HG03103 (cell line): ENCODE data around the gene MED8.
"Not testable (repeated sequence)": the region's sequence is repeated elsewhere in the genome, so short reads cannot be mapped to it uniquely, and the experiment has no call there.

Experiments used
- ATAC-seq: cut with Tn5 transposase; IDR thresholded peaks from one replicate; pipeline ENCODE4 v1.9.1; 2021; ENCODE audit warnings: low read depth; ENCODE audit not compliant: unreplicated experiment

Gene MED8

DNA sequence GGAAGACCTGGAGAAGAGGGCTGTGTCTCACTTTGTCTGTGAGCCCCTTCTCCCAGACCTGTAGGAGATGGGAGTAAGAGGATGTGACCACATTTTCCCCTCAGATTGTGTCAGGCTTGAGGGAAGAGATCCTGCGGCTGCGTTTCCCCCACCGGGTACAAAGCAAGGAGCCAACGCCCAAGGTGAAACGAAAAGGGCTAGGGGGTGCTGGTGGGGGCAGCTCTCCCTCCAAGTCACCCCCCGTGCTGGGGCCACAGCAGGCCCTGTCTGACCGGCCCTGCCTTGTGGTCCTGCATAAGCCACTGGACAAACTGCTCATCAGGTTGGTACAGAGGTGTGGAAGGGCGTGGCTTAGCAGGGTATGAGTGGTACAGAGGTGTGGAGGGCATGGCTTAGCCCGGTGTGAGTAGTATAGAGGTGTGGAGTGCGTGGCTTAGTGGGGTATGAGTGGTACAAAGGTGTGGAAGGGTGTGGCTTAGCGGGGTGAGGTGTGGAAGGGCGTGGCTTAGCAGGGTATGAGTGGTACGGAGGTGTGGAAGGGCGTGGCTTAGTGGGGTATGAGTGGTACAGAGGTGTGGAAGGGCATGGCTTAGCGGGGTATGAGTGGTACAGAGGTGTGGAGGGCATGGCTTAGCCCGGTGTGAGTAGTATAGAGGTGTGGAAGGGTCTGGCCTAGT is 33.5 kb upstream of the MED8 start:
- ATAC-seq: no peak

DNA sequence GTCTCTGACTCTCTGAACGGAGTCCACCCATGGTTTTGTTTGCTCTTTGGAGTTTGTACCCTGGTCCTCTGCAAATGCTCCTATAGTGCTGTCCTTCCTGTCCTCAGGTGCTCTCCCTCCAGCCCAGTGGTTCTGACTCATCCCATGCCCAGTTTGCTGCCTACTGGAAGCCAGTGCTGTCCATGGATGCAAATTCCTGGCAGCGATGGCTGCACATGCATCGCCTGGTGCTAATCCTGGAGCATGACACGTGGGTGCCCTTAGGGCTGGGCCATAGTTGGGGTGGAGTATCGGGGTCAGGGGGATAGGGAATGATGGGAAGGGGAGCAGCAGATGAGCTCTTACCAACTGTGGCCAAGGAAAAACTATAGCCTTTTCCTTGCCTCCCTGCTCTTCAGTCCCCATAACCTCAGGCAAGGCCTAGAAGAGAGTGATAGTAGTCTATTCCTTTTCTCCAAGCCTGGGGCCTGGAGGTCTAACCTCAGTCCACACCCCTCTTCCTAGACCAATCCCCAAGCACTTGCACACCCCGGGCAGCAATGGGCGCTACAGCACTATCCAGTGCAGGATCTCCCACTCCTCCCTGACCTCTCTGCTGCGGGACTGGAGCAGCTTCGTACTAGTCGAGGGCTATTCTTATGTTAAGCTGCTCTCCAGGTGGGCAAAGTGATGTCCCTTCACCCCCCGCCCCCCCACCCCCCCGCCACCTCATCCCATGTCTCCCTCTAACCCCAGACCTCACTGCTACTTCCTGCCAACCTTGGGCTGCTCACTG is 32.6 kb upstream of the MED8 start:
- ATAC-seq: no peak

DNA sequence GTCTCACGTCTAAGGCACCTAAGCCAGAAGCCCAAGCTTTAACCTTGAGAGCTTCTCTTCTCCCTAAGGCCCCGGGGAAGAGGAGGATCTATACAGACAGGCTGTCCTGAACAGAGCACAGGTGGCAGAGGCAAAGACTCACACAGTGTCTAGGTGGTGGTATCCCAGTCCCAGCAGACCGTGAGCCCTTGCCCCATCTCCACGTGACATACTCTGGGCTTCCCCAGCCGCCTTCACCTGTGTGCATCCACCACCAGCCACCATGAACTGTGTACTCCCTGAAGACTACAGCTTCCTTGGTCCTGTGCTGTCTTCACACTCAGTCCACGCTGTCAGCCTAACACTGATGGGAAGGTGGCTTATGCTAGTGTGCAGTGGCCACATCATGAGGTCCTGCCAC is 31.8 kb upstream of the MED8 start:
- no peak for ATAC-seq

DNA sequence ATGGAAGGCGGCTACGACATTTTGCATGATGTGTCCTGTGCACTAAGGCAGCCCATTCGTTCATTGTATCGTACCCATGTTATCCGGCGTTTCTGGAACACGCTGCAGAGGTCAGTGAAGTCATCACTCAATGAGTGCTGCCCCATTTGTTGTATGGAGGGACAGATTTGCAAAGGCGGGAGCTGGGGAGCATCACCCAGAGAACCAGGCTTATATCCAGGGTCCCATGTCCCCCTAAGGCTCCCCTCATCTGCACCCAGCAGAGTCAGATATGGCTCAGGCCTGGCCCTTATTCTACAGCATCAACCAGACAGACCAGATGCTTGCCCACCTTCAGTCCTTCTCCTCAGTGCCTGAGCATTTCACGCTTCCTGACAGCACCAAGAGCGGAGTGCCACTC is 31.3 kb upstream of the MED8 start:
- ATAC-seq: no peak

DNA sequence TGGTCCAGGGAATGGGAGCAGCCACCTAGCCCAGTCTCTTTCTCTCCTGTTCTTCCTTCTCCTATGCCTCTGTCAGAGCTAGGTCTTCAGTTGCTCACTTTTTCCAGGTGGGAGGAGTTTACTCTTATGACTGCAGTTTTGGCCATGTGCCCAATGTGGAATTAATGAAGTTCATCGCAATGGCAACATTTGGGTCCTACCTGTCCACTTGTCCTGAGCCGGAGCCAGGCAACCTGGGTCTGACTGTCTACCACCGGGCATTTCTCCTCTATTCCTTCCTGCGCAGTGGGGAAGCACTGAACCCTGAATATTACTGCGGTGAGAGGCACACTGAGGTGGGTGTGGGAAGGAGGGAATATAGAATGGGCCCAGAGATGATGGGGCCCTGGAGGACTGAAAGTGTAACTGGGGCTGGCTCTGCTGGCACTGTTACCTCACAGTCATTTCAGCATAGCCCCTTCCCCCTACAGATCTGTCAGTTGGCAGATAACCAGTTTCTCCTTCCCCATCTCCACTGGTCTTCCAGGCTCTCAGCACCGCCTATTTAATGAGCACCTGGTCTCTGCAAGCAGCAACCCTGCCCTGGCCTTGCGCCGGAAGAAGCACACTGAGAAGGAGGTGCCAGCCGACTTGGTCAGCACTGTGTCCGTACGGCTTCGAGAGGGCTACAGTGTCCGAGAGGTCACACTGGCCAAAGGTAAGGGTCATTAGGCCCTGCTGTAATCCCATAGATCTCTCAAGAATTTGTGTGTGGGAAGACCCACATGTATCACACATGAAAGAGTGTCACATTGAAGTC is 30.2 kb upstream of the MED8 start:
- no peak for ATAC-seq

DNA sequence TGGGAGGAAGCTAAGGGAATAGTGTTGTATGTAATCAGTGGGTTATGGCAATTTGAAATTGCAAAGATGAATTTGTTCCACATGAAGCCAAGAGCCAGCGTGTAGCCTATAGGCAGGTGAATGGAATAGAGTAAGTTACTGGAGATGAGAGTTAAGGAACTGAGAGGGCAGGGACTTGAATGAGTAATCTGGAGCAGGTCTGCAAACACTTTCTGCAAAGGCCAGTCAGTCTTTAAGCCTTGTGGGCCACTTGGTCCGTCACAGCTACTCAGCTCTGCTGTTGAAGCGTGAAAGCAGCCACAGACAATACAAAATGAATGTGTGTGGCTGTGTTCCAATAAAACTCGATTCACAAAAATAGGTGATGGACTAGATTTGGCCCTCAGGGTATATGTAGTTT is 29.3 kb upstream of the MED8 start:
- ATAC-seq: no peak

DNA sequence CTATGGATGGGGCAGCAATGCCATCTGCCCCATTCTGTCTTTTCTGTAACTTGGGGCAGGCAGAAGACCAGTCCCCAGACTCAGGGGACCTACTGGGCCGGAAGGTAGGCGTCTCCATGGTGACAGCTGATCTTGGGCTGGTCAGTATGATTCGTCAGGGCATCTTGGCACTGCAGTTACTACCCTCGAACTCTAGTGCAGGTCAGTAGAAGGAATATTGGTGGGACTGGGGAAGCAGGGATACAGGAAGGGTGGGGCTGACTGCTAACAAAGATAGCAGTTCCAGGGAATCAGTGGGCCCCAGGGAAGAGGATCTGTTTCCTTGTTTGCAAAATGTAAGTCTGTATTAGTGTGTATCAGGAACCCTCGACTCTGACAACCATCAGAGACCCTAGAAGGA is 26.3 kb upstream of the MED8 start:
- ATAC-seq: no peak

DNA sequence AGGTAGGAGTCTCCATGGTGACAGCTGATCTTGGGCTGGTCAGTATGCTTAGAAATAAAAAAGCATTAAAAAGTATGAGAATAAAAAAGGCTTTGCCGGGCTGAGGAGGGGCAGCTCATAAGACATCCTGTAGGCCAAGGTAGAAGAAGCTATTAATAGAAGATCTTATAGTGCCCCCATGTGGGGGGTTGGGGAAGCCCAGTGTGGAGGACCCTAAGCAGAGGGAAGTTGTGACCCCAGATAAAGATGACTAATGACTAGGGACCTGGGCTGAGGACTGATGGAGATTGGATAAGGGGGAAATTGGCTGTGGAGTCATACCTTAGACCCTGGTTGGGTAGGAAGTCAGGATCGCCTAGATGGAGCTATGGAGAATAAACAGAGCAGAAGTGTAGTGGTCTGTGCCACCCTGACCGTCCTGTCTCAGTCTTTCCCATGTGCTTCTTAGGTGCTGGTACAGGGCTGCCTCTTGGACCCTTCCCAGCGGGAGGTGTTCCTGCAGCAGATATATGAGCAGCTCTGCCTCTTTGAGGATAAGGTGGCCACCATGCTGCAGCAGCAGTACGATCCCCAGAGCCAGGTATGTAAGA is 25.1 kb upstream of the MED8 start:
- ATAC-seq: no peak

DNA sequence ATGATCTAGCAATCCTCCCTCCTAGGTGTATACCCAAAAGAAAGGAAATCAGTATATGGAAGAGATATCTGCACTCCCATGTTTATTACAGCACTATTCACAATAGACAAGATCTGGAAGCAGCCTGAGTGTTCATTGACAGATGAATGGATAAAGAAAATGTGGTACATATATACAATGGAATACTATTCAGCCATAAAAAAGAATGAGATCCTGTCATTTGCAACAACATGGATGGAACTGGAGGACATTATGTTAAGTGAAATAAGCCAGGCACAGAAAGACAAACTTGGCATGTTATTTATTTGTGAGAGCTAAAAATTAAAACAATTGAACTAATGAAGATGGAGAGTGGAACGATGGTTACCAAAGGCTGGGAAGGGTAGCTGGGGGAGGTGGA is 23.8 kb upstream of the MED8 start:
- ATAC-seq: not testable (repeated sequence)

DNA sequence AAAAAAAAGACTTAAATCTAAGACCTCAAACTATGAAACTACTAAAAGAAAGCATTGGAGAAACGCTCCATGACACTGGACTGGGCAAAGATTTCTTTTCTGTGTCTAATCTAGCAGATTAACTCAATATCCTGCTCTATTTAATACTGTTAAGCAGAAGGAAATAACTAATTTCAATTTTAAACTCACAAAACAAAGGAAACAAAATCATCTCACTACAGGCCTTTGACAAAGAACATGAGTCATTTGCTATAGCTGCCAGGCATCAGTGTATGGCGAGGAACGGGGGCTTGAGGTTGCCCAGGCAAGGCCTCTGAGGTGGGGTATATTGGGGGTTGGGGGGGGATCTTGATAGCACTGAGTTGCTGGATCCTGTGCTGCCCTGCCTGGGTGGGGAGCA is 21.0 kb upstream of the MED8 start:
- no peak for ATAC-seq

DNA sequence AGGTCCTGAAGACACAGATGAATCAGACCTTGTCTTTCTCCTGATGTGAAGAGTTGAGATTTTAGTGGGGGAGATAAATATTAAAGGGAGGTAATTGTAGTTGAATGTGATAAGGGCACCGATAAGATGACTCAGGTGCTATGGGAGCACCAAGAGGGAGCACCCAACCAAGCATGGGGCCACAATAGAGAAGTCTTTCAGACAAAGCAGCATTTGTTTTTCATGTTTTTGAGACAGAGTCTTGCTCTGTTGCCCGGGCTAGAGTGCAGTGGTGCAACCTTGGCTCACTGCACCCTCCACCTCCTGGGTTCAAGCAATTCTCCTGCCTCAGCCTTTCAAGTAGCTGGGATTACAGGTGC is 16.3 kb upstream of the MED8 start:
- no peak for ATAC-seq

DNA sequence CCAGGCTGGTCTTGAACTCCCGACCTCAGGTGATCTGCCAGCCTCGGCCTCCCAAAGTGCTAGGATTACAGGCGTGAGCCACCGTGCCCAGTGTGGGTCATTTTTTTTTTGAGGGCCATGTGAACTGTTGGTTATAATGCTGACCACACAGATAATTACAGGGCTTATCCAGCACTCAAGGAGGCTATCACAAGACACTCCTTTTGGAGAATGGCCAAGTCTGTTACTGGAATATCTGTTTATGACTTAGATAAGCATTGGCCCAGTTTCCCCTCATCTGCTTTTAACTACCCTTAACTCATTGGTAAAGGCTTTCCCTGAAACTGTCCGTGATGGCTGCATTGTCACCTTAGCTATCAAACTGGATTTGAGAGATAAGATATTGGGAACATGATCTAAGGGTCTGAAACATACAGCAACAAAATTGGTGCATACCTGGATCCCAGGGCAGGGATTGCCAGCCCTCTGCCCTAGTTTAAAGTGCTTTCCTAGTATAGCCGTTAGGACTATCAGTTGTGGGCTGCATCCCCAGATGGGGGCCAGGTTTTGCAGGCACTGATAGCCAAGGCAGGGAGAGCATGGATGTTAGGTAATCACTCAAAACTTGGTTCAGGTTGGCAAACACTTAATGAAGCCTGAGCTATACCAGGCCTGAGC is 15.7 kb upstream of the MED8 start:
- ATAC-seq: no peak

DNA sequence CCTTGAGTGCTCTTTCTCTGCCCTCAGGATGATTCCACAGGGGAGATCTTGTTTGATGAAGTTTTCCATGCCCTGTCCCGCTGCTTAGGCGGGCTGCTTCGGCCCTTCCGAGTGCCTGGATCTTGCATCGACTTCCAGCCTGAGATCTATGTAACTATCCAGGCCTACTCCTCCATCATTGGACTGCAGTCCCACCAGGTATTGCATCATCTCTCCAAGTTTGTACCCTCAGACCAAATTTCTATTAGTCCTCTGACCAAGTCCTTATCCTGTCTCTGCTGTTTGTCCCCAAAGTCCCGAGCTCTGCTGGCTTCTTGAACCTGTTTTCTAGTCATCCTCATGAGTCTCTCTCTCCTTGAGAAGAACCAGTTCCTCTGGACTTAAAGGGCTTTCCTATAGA is 14.8 kb upstream of the MED8 start:
- ATAC-seq: no peak

DNA sequence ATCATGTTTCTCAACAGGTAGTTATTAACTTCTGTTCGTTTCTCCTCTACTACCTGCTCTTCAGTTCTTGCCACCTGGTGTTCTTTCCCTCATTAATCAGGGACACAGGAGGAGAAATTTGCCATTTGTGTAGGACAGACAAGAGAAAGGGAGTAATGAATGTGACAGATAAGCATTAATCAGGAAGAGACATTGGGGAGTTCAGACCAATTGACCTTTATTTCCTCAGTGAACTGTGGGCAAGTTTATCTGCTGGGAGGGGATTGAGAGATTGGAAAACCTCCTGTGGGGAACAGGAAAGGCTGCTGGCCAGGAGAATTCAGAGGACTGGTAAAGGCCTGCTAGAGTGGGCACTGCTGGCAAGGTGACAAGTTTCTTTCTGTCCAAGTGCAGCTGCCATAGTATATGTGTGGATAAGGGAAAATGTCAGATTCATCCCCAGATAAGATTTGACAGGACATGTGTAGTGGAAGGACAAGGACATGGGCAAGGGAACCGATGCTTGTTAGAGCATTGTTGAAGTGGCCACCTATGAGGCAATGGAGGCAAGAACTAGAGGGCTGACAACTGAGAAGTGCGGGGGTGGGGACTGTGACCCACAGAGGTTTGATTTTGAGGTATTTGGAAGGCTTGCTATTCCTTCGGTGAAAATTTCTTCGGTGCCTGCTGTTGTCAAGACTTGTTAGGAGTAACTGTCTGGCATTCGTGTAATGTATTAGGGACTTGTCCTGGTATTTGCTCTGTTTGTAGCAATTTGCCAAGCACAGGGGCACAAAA is 12.7 kb upstream of the MED8 start:
- no peak for ATAC-seq

DNA sequence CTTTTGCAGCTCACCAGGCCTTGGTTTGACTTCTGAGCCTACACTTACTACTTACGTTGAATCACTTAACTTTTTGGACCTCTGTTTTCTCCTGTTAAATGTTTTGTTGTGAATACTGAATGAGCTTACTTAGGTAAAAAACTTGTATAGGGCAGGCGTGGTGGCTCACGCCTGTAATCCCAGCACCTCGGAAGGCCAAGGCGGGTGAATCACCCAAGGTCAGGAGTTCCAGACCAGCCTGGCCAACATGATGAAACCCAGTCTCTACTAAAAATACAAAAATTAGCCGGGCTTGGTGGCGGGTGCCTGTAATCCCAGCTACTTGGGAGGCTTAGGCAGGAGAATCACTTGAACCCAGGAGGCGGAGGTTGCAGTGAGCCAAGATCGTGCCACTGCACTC is 10.8 kb upstream of the MED8 start:
- not testable (repeated sequence) for ATAC-seq

DNA sequence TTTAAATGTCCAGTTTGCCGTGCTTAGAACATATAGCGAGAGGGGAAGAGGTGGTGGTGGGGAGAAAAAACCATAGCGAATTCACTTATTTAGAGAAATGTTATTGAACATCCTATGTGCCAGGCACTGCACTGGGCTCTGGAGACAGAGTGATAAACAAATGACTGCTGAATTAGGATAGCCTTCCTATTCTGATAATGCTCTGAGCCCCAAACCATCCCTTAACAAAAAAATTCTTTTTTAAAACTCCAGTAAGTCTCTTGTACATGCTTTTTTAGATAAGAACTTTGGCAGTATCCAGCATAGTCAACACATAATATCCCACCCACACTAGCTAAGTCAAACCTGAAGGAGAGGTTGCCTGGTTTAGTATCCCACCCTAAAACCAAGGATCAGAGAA is 8.6 kb upstream of the MED8 start:
- ATAC-seq: no peak

DNA sequence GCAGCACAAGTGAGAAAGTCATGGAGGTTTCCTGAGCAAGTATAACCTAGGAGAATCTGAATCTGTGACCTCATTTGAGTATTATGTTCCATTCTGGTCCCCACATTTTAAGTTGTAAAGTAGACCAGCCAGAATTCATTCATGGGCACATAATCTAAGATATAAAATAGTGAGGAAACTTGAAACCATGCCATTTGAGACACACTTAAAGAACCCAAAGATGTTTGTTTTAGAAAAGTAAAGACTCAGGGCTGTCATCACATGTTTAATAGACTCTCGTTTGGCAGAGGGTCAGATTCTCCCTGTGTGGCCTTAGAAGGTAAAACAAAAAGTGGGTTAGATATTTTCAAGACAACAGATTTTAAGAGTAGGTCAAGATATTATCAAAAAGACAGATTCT is 6.5 kb upstream of the MED8 start:
- no peak for ATAC-seq

DNA sequence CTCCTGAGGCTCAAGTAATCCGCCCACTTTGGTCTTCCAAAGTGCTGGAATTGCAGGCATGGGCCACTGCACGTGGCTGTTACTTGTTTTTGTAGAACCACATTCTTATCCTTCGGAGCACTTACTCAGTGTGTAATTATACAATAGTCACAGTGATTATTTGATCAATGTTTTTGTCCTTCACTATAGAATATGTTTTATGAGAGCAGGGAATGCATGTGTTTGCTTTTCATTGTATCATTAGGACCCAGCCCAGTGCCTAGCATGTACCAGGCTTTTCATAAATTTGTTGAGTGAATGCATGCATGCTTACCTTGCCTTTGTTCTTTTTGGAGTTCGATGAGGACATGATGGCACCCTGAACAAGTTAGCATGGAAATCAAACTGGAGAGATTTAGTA is 5.9 kb upstream of the MED8 start:
- no peak for ATAC-seq

DNA sequence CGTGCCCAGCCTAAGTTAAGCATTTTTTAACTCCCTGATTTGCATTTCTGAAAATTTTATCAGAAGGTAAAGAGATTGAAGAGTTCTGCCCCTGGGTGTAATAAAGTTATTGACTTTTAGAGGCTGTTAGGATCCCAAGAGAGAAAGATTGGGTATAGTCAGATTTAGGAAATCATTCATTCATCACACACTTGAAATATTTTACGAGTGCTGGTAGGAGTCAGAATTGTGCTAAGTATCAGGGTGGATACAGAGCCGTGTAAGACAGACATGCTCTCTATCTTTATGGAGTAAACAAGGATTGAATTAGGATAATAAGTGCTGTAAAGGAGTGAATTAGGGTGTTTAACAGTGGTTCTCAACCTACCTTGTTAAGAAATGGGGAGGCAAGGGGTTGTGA is 3.1 kb upstream of the MED8 start:
- ATAC-seq: no peak

DNA sequence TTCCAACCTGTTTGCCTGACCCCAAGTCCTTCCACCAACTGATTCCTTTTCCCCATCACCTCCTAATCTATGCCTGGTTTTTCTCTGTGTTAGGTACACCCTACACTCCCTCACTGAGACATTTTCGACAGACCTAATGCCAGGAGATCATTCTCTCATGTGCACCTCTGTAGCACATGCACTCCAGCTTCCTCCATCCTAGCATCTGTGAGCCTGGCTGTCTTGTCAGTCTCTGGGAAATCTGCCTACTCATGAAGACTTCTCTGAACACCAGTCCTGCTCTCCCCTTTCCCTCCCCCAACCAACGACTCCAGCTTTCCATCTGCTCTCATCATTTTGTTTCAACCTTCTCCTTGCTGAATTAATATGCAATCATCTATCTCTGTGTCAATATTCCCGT is 987 bp downstream of the MED8 start:
- no peak for ATAC-seq
